Hematopoietic multipotent progenitor cell (in vitro differentiated cells): ENCODE data around the gene SORL1-AS1.

Source experiments
- DNase-seq, 3 donors: peaks; one replicate each; pipeline ENCODE4 v3.0.0-alpha.2; 2011 to 2015; ENCODE audit warnings: low read depth in 2 of 3, low spot score in 2 of 3

SORL1-AS1 gene

DNA sequence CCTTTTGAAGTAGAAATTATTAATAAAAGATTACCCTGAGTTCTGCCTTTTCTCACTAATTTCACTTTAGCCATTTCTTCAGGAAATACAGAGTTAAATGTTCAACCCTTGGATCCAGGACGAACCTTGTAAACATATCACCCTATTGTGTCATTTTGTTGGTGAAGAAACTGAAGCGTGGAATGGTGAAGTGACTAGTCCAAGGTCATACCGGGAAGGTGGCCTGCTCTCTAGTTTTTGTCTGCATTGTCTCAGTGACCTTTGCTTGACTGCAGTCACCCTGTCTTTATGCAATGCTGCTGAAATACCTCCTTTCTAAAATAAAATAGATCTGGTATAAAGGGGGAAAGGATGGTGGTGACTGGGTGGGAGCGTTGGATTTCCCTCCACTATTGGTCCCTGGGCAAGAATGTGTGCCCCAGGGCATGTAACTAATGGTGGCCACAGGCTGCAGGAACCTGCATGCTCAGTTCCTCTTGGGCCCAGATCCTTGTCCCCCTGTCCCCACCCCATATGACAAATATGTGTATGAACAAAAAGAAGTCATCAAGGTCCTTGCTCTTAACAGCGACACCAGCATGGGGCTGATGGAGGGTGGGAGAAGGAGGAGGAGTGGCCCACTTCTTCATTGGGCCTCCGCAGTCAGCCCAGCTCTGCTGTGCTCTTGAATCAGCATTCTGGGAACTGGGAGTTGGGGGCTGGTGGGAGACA lies 977 bp upstream of the SORL1-AS1 start:
- DNase-seq = no peak

DNA sequence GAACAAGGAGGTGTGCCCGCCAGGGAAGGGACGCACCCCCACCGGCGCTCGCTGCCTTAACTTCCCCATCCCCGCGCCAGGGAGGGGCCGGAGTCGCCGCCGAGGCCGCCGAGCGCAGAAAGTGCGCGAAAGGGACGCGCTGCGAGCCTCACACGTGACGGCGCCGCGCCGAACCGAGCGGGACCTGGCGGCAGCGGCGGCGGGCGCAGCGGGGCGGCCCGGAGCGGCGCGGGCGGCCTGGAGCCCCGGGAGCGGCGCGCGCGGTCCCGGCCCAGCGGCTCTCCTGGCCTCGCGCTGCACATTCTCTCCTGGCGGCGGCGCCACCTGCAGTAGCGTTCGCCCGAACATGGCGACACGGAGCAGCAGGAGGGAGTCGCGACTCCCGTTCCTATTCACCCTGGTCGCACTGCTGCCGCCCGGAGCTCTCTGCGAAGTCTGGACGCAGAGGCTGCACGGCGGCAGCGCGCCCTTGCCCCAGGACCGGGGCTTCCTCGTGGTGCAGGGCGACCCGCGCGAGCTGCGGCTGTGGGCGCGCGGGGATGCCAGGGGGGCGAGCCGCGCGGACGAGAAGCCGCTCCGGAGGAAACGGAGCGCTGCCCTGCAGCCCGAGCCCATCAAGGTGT lies 670 bp downstream of the SORL1-AS1 start, which contains the start of gene SORL1:
Gene SORL1, plus strand, starts transcription at position 329 of the 623 bp plus-strand sequence. Its CDS starts 18 bp downstream, at position 347.
- DNase-seq = peak; percentile 44 to 73 (median 73)

DNA sequence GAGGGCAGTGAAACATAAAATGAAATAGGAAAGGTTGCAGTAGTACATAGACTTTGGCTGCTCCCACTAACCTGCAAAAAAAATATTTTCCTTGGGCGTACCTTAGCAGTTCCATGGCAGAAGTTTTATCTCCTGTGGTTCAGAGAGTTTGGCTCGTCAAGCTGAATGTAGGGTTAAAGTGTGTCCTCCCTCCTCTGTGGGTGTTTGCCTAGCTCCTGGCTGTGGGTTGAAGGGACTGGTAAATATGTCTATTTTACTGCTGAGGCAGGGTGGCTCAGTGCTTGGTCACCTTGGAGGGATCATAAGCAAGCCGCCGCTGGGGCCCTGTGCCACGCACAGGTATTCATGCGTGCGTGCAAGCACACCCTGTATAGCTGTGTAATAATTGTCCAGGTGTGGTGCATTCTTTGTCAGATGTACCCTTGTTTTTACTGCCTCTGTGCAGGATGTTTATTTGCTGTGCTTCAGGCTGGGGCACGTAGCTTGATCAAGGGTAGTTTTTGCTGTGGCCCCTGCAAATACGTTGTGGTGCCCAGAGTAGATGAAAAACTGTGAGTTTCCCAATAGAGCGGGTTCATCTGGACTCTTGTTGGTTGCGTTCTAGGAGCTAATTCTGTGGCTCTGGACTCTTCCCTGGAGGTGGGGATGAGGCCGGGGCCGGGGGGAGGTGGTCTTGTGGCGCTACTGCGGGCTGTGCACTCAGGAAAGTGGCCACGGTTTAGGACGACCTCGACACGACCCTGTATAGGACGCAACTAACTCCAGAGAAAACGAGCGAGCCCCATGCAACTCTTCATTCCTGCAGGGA lies 1.4 kb downstream of the SORL1-AS1 start:
- no peak for DNase-seq

DNA sequence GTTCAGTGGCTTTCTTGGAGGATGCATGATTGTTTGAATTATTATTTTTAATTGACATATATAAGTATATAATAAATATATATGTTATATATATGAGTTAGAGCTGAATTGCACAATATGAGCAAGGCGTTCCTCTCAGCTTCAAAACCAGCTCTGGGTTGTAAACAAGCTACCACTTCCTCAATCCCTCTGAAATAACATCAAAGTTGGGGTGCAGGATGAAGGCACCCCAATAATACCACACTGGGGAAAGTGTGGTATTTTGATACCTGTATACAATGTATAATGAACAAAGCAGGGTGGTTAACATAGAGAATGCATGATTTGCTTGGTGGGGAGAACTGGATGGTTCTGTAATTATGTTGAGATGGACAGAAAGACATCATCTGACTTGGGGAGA lies 2.4 kb downstream of the SORL1-AS1 start:
- DNase-seq = no peak

DNA sequence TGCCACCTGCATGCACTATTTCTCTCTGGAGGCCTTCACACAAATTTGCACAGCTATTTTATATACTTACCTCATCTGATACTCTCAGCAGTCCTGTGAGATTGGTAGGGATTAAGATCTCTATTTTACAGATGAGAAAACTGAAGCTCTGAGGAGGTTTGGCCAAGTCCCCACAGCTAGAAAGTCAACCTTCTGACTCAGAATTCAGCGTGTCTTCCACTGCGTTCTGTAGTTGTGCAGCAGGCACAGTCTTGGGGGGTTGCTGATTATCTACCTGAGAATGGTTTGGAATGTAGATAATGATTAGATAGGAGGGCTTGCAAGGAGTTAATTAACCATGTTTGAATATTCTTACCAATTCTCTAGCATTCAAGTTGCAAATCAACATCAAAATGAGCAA lies 3.1 kb downstream of the SORL1-AS1 start:
- no peak for DNase-seq

DNA sequence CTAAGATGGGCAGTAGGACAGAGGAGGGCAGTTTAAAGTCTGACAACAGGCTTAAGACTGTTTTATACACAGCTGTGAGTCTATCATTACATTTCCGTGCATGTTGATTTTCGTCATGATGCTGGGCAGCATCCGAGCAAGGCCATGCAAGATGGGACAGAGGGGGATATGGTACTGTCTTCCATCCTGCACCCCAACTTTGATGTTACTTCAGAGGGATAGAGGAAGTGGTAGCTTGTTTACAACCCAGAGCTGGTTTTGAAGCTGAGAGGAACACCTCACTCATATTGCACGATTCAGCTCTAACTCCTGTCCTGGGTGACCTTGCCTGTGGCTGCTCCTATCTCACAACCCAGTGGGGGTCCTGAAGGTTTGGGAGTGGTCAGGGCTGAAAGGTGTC lies 3.6 kb downstream of the SORL1-AS1 start:
- DNase-seq = no peak

DNA sequence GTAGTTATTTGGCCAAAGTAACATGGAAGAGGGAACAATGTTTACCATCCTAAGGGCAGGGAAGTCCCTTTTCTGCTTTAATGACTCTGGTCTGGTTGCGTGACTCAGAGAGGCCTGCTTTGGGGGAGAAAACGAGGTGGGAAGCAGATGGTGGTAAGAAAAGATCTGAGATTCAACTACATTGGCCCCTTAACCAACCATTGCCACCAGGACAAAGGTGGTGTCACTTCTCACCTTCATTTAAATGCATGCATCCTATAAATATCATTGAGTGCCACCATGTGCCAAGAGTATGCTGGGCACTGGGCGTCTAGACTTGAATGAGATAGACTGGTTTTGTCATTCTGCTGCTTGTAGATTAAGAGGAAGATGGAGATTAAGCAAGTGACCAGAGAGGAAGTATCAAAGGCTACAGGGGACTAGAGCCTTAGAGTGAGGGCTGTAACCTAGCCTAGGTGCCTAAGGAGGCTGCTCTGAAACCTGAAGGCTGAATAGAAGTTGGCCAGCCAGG lies 4.3 kb downstream of the SORL1-AS1 start:
- peak in 1 of 3 donors; percentile 33 for DNase-seq

DNA sequence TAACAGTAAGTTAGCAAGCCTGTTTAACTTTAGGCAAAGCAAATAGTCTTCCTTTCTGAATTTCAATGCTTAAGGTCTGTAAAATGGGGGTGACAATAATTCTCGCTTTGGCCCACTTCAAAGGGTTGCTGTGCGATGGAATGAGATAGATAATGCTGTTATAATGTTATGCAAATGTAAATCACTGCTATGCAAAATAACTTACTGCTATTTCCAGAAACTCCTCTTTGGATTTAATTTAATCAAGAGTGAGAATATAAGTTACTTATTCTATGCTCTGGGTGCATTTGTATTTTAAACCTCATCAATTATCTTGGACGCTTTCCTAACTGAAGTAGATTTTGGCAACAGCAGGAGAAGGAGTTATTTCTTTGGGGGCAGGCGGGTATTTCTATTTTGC lies 4.8 kb downstream of the SORL1-AS1 start:
- no peak for DNase-seq

DNA sequence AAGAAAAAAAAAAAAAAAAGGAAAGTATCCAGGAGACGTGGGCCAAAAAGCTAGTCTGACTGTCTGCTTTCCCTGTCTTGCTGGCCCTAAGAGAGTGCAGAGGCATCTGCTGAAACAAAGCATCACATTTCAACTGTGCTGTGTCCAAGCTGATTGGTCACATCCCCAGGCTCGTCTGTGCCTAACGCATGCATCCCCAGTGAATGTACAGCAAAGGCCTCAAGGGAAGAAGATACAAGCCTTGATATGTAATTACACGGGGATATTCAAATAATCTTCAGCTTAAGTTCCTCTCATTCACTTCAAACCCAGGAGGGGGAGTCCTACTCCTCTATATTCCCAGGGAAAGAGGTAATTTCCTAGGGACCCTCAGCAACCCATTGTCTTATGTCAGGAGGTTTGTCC lies 6.0 kb downstream of the SORL1-AS1 start:
- DNase-seq = no peak

DNA sequence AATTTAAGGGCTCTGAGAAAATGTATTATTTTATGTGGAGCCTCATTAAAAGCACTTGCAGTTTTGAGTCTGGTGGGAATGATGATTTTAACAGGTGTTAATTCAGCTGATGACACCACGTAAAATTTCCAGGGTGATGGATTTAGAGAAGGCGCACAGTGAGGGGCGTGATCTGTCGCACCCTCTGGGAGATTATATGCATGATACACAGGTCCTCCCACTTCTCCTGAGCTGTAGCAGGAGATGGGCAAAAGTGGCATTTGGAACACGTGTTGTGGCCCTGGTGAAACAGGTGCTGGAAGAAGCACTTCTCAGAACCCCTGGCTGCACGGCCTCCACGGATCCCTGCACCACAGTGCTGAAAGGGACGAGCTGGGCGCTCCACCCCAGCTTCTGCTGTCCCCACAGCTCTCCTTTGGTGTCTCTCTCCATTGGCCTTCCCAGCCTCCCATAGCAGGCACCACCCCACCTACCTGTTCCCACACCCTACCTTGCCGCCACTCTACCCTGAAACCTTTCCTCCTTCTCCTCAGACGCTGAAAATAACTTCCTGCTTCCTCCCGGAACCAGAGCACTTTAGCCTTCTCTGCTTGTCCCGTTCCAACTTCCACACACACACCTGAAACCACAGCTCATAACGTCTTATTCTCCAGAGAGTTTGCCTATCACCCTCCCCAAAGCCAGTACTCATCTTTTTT lies 7.5 kb downstream of the SORL1-AS1 start:
- DNase-seq = no peak

DNA sequence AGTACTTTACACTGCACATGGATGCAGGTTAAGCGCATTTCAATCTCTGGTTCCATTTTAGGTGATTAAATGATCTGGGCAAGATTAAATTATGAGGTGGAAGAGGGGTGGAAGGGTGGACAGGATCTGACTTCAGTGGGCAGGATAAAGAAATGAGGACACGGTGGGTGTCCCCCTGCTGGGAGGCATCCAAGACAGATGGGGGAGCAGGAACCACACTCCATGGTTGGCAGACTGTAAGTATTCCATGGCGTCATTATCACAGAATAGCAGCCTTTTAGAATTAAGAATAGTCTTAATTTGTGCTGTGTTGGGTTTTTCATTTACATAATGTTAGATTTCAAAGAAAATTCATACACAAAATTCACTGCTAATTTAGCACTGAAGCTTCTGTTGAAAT lies 8.2 kb downstream of the SORL1-AS1 start:
- DNase-seq = no peak

DNA sequence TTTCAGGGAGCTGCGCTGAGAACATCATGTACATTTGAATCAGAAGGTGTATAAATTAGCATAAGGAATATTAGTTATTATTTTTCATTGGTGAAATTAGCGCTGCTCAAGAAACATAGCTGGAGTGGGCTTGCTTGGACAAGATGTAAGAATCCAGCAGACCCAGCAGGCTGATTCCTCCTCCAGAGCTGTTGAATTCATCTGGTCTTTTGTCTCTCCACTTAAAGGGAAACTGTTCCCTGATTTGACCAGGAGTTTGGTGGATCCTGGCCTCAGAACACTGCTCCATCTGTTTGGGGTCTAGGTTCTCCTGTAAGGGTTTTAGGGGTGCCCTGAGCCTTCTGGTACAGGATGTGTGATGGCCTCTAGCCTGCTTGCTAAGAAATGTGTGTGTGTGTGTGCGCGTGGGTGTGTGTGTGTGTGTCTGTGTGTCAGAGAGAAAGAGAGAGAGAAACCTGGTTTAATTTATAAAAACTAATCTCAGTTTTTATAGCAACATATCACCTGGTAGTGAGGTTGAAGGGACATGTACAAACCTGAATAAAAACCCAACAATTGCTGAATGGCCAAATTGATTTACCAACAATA lies 9.0 kb downstream of the SORL1-AS1 start:
- DNase-seq = no peak

DNA sequence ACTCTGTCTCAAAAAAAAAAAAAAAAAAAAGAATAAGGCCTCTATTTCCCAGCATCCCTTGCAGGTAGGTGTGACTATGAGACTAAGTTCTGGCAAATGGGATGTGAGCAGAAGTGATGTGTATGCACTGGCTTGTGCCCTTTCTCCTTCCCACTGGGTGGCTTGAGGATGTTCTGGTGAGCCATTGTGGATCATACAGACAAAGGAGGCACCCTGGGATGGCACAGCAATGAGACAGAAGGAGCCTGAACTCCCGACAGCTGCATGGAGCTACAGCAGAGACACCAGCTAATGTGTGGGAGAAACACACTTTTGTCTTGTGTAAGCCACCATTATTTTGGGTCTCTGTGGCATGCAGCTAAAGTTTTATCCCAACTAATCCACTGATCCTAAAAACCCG lies 11.2 kb downstream of the SORL1-AS1 start:
- DNase-seq = no peak

DNA sequence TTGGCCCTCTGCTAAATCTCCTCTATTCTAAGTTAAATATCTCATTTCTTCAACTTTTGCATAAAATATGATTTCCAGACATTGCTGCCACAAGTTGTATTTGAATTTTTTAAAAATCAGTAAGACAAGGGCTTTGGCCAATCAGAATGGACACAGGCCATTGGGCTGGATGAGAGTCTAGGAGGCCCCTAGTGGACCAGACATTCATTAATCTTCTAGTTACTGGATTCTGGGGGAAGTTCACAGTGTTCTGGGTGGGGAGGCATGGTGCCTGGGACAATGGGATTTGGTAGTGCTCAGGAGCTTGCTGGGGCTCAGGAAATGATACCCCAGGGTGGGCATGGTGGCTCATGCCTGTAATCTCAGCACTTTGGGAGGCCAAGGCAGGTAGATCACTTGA lies 13.0 kb downstream of the SORL1-AS1 start:
- no peak for DNase-seq

DNA sequence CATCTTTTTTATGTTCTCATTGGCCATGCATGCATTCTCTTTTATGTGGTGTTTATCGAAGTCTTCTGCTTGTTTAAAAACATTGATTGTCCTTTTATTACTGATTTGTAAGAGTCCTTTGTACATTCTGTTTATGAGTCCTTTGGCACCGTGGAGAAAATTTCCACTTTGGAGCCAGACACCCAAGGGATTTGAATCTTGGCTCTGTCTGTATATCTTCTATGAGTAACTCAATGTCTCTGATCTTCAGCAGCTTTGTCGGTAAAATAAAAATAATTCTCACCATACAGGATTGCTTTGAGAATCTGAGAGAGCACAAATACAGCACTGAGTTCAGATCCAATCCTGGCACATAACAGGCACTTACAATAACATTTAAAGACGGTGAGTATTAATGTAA lies 13.4 kb downstream of the SORL1-AS1 start:
- DNase-seq = no peak

DNA sequence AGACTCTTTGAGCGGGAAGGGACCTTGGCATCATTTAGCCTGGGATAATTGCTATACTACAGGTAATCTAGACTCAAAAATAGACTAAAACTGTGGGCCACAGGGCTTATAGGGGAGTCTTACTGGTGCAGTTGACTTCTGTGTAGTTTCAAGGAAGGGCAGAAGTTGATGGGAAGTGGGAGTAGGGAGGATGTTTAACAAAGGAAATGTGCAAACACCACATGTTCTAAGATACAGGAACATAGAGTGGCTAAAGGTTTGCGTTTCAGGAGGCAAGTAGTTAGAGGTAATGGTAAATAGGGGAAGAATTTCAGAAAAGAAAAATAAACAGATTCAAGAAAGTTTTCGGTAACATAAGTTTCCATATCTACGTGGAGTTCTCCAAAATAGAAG lies 15.1 kb downstream of the SORL1-AS1 start:
- no peak for DNase-seq

DNA sequence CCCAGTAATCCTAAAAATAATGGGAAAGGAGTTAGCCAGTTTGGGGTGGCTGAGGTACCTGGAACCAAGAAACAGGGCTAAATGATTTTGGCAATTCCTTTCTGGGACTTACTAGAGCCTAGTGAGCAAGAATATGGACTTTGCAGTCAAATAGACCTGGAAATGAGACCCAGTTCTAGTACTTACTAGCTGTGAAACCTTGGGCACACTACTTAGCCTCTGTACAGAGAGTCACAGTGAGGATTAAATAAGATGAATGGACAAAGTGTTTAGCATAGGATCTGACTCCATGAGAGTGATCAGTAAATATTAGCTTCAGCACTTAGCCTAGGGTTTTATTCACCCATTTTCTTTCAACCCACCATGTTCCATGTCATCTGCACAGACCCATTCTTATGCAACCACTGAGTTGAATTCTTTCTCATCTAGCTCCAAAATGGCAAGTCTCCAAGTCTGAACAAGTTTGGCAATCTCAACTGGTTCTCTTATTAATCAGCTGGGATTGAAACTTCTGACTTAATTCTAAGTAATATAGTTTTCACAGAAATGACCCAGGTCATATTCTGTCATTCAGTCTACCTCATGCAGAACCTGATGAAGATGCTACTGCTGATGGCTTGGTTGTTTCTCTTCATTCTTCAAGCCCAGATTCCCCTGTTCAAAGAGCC lies 15.6 kb downstream of the SORL1-AS1 start:
- DNase-seq = no peak

DNA sequence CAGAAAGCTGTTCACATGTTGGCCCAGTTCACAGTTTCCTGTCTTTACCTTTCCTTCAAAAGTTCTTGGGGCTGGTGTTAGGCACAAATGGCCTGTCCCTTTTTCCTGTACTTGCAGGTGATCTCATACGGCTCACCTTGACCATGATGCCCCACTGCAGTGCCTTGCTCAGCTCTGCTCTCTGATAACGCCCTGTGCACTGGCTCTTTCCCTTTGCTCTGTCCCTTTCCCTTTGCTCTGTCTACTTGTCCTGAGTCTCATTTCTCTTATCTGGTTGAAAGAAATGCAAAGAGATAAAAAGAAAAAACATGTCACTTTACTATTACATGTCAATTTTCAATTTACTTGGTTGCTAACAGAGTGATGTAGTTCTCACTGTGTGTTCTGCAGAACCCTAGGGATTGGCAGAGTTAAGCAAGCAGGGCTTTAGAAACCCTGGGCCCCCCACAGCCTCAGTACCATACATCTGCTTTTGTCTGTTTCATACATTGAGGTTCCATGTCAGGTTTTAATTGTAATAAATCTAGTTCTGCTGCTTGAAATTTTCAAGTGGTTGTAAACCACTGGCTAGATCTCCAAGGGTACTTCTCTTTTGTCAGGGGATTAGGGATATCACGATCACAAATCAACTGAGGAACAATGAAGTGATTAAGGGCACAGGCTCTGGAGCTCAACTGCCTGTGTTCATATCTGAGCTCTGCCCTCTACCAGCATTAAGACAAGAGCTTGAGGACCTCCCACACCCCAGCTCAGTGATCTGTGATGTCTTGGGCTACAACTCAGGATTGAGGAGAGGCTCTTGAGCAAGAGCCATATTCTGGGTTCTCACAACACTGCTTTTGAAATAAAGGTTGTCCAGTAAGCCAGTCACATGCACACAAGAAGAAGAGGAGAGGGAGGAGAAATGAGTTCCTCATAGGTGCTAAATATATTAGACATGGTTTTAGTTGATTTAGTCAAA lies 16.9 kb downstream of the SORL1-AS1 start:
- DNase-seq = peak in 1 of 3 donors; percentile 21

DNA sequence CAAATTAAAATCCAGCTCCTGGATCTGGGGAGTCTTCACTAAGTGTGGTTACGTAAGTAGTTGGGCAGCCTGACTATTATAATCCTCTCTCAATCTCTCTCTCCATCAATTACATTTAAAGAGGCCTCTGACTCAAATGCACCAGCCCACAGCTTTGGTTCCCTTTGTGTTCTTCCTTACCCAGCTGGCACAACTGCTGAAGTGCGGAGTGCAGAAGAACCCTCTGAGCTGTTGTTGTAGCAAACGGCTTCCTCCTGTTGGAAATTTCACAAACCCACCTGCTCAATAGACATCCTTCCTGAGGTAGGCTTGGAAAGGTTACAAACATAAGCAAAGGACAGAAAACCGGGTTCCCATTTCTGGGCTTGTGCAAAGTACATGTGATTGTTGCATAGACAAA lies 17.6 kb downstream of the SORL1-AS1 start:
- DNase-seq = peak in 1 of 3 donors; percentile 30
